KOPT-K1 (cell line): ENCODE results near the gene ZBTB7C.

Source experiments
- H3K27ac ChIP-seq: fragments of 200-600 bp; sonication (generic); 2 replicates; pipeline ENCODE4 v1.5.1; 2016; ENCODE audit warnings: antibody characterized with exemption, mild to moderate bottlenecking, low read depth, low read length; ENCODE audit not compliant: poor library complexity, severe bottlenecking
- H3K36me3 ChIP-seq: fragments of 200-600 bp; sonication (generic); 2 replicates; pipeline ENCODE4 v1.5.1; 2017; ENCODE audit warnings: antibody characterized with exemption, mild to moderate bottlenecking, low read length, moderate library complexity; ENCODE audit not compliant: insufficient read depth
- H3K9me3 ChIP-seq: fragments of 200-600 bp; sonication (generic); 2 replicates; pipeline ENCODE4 v1.5.1; 2017; ENCODE audit warnings: antibody characterized with exemption, low read length, mild to moderate bottlenecking; ENCODE audit not compliant: insufficient read depth, poor library complexity, severe bottlenecking

ZBTB7C gene

GRCh38 chr18:48356151-48356745 is 52.9 kb downstream of the ZBTB7C start:
- Histone ChIP-seq H3K27ac (no peak overlapping the region), H3K36me3 (no peaks in the 10 kb centered on the region), H3K9me3 (no peaks in the 10 kb centered on the region)

GRCh38 chr18:48355276-48356115 is 53.7 kb downstream of the ZBTB7C start:
- Histone ChIP-seq H3K9me3 (no peaks in the 10 kb centered on the region), H3K27ac (no peak overlapping the region), H3K36me3 (no peaks in the 10 kb centered on the region)

GRCh38 chr18:48354746-48355260 is 54.4 kb downstream of the ZBTB7C start:
- no peaks in the 10 kb centered on the region for H3K9me3 ChIP-seq
- no peak overlapping the region for H3K27ac ChIP-seq
- no peaks in the 10 kb centered on the region for H3K36me3 ChIP-seq

GRCh38 chr18:48352051-48352755 is 57.0 kb downstream of the ZBTB7C start:
- H3K36me3 ChIP-seq: no peaks in the 10 kb centered on the region
- H3K9me3 ChIP-seq: no peaks in the 10 kb centered on the region
- H3K27ac ChIP-seq: no peak overlapping the region

- no peaks in the 10 kb centered on the region for H3K36me3 ChIP-seq
- no peak overlapping the region for H3K27ac ChIP-seq
- no peaks in the 10 kb centered on the region for H3K9me3 ChIP-seq
These were observed 57.8 kb downstream of the ZBTB7C start for GRCh38 chr18:48351216-48352050.

- Histone ChIP-seq H3K36me3 (no peaks in the 10 kb centered on the region), H3K27ac (no peak overlapping the region), H3K9me3 (no peaks in the 10 kb centered on the region)
These were observed 60.4 kb downstream of the ZBTB7C start for GRCh38 chr18:48348739-48349138.

- Histone ChIP-seq H3K27ac (no peak overlapping the region), H3K9me3 (no peaks in the 10 kb centered on the region), H3K36me3 (no peaks in the 10 kb centered on the region)
These were observed 61.3 kb downstream of the ZBTB7C start for GRCh38 chr18:48347756-48348326.

- H3K9me3 ChIP-seq: no peaks in the 10 kb centered on the region
- H3K36me3 ChIP-seq: no peaks in the 10 kb centered on the region
- no peak overlapping the region for H3K27ac ChIP-seq
These were observed 63.6 kb downstream of the ZBTB7C start for GRCh38 chr18:48345596-48345995.

GRCh38 chr18:48342581-48342980 is 66.6 kb downstream of the ZBTB7C start:
- Histone ChIP-seq H3K36me3 (no peaks in the 10 kb centered on the region), H3K27ac (no peak overlapping the region), H3K9me3 (no peaks in the 10 kb centered on the region)

- Histone ChIP-seq H3K27ac (no peak overlapping the region), H3K9me3 (no peaks in the 10 kb centered on the region), H3K36me3 (no peaks in the 10 kb centered on the region)
These were observed 67.1 kb downstream of the ZBTB7C start for GRCh38 chr18:48342125-48342524.

- H3K36me3 ChIP-seq: no peaks in the 10 kb centered on the region
- no peaks in the 10 kb centered on the region for H3K9me3 ChIP-seq
- H3K27ac ChIP-seq: no peak overlapping the region
These were observed 68.6 kb downstream of the ZBTB7C start for GRCh38 chr18:48340560-48340959.

GRCh38 chr18:48339692-48340091 is 69.5 kb downstream of the ZBTB7C start:
- Histone ChIP-seq H3K9me3 (no peaks in the 10 kb centered on the region), H3K36me3 (no peaks in the 10 kb centered on the region), H3K27ac (no peak overlapping the region)

GRCh38 chr18:48338915-48339314 is 70.3 kb downstream of the ZBTB7C start:
- Histone ChIP-seq H3K27ac (no peak overlapping the region), H3K36me3 (no peaks in the 10 kb centered on the region)

GRCh38 chr18:48337053-48337452 is 72.1 kb downstream of the ZBTB7C start:
- Histone ChIP-seq H3K36me3 (no peaks in the 10 kb centered on the region), H3K9me3 (no peaks in the 10 kb centered on the region), H3K27ac (no peak overlapping the region)

More at GRCh38 chr18:48338915-48339314, 70.3 kb downstream of the ZBTB7C start:
- H3K9me3 ChIP-seq: no peaks in the 10 kb centered on the region
